SJSA1 (cell line): ENCODE measurements around the gene ANGPT4. TPM values are rescaled to one million over a fixed set of nuclear protein-coding genes. Genes with fewer than 3 reads are reported as not detected.

Source experiments
- DNase-seq, 2 experiments: peaks; one replicate each; pipeline ENCODE4 v3.0.0-alpha.2; 2015 to 2020; ENCODE audit warnings: low spot score in 2 of 2, low read depth in 1 of 2
- H3K27ac ChIP-seq: fragments of 250-450 bp; sonication (Bioruptor Pico); 2 replicates; pipeline ENCODE4 v1.5.1; 2020; ENCODE audit warnings: mild to moderate bottlenecking, moderate library complexity
- H3K27me3 ChIP-seq: fragments of 250-450 bp; sonication (Bioruptor Pico); replicated peaks from 2 replicates; pipeline ENCODE4 v1.5.1; 2020; ENCODE audit warnings: mild to moderate bottlenecking, moderate library complexity
- H3K36me3 ChIP-seq: fragments of 250-450 bp; sonication (Bioruptor Pico); 2 replicates; pipeline ENCODE4 v1.5.1; 2020; ENCODE audit warnings: mild to moderate bottlenecking
- H3K4me1 ChIP-seq: fragments of 250-450 bp; sonication (Bioruptor Pico); replicated peaks from 2 replicates; pipeline ENCODE4 v1.6.1; 2021; ENCODE audit warnings: mild to moderate bottlenecking
- H3K4me3 ChIP-seq: fragments of 250-450 bp; sonication (Bioruptor Pico); 2 replicates; pipeline ENCODE4 v1.5.1; 2020; ENCODE audit warnings: mild to moderate bottlenecking
- H3K9me3 ChIP-seq: fragments of 250-450 bp; sonication (Bioruptor Pico); replicated peaks from 2 replicates; pipeline ENCODE4 v1.5.1; 2020; ENCODE audit warnings: mild to moderate bottlenecking
- total RNA-seq: library from RNA; depleted of rRNA; stranded (reverse); fragments of >200 nt; shearing (Covaris generic); gene quantifications from 2 replicates; pipeline ENCODE4 v1.2.3, GENCODE V29; 2014

The ANGPT4 gene
- total RNA-seq, 1 experiment from 2014 or later, result not detected

GRCh38 chr20:924639-925038 is 8.5 kb upstream of the ANGPT4 start:
- Histone ChIP-seq H3K4me3 (no peak overlapping the region), H3K9me3 (no peaks in the 10 kb centered on the region), H3K27me3 (no peaks in the 10 kb centered on the region; the same call in 1 of the 2 replicates), H3K4me1 (no peaks in the 10 kb centered on the region), H3K36me3 (no peaks in the 10 kb centered on the region), H3K27ac (no peak overlapping the region)
- no peak for DNase-seq

DNA sequence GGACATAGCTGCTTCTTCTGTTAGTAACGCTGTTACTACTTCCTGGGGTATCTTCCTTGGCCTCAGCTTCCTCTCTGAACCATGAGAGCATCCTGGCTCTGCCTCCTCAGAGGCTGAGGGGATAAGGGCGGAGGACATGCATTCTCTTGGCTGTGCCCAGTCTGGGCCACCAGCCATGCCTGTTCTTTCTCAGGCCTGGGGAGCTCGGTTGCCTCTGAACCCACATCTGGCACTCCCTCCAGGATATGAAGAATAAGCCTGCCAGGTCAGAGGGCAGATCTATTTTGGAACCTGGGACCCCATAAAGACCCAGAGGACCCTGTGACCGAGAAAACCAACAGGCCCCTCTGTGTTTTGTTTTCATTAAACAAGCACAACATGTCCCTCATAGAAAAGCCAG is 6.6 kb upstream of the ANGPT4 start:
- Histone ChIP-seq H3K4me1 (no peaks in the 10 kb centered on the region), H3K27me3 (no peaks in the 10 kb centered on the region; the same call in 1 of the 2 replicates), H3K4me3 (no peak overlapping the region), H3K36me3 (no peaks in the 10 kb centered on the region), H3K27ac (no peak overlapping the region), H3K9me3 (no peaks in the 10 kb centered on the region)
- DNase-seq, result no peak

DNA sequence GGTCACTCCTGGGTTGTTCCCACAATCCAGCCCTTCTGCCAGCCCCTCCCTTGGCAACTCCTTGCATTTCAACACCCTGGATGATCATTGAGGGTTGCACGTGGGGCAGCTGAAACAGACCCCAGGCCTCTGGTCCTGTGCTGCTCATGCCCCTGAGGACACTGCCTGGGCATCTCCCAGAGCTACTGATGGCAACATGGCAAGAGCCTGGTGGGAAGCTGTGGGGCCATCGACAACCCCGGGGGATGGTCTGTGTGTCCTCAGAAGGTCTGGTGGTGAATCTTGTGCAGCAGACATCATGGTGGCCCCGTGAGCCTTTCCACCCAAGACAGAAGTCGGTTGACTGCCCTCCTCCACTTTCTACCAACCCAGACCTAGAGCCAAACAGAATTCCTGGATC is 4.9 kb upstream of the ANGPT4 start:
- no peaks in the 10 kb centered on the region for H3K9me3 ChIP-seq
- H3K4me1 ChIP-seq, result no peaks in the 10 kb centered on the region
- DNase-seq, result no peak
- H3K36me3 ChIP-seq, result no peaks in the 10 kb centered on the region
- no peak overlapping the region for H3K27ac ChIP-seq
- no peak overlapping the region for H3K4me3 ChIP-seq
- no peaks in the 10 kb centered on the region; the same call in 1 of the 2 replicates for H3K27me3 ChIP-seq

- no peak overlapping the region for H3K4me3 ChIP-seq
- no peak overlapping the region for H3K27ac ChIP-seq
- no peak for DNase-seq
- H3K27me3 ChIP-seq, result no peaks in the 10 kb centered on the region; the same call in 1 of the 2 replicates
- no peaks in the 10 kb centered on the region for H3K9me3 ChIP-seq
- H3K36me3 ChIP-seq, result no peaks in the 10 kb centered on the region
- H3K4me1 ChIP-seq, result no peaks in the 10 kb centered on the region
Observed at GRCh38 chr20:920311-920710, 4.2 kb upstream of the ANGPT4 start.

DNA sequence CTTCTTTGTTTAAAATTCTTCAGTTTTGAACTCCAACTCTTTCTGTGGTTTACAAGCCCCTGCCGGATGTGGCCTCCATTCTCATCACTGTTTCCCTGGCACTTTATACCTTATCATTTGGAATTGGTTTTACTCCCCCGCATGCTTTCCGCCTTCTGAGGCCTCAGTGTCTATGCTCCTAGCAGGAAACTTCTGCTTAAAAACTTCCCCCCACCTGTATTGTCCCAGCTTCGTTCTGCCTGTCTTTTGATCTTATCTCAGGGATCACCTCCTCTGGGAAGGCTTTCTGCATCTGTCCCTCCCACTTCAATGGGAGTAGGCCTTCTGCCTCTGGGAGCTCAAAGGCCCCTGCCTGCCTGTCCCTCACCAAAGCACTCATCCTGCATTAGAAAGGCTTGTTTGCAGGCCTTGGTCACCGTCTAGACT is 3.4 kb upstream of the ANGPT4 start:
- Histone ChIP-seq H3K27ac (no peak overlapping the region), H3K4me3 (no peak overlapping the region), H3K4me1 (no peaks in the 10 kb centered on the region), H3K27me3 (peaks cover 5% of the 10 kb centered on the region), H3K9me3 (no peaks in the 10 kb centered on the region), H3K36me3 (no peaks in the 10 kb centered on the region)
- no peak for DNase-seq

GRCh38 chr20:917416-917815 is 1.3 kb upstream of the ANGPT4 start:
- DNase-seq, result no peak
- Histone ChIP-seq H3K27me3 (peaks cover 8% of the 10 kb centered on the region), H3K4me1 (no peaks in the 10 kb centered on the region), H3K27ac (no peak overlapping the region), H3K4me3 (no peak overlapping the region), H3K36me3 (no peaks in the 10 kb centered on the region), H3K9me3 (no peaks in the 10 kb centered on the region)

DNA sequence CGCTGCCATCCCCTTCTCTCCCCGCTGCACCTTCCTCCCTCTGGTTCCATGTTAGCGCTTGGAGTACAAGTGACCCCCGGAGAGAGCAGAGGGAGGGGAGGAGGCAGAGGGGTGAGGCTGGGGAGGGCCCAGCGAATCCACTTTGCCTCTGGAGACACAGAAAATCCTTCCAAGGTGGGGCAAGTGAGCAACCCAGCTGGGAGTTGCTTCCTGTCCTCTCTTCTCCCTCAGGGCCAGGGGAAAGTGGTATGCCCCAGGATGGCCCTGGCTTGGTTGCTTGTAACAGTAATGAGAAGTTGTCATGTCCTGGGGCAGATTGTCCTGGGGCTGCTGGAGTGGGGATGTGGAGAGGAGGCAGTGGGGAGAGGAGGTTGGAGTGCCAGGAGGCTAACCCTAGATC is 691 bp upstream of the ANGPT4 start:
- Histone ChIP-seq H3K9me3 (no peaks in the 10 kb centered on the region), H3K36me3 (no peaks in the 10 kb centered on the region), H3K4me1 (no peaks in the 10 kb centered on the region), H3K27me3 (peaks cover 8% of the 10 kb centered on the region), H3K4me3 (no peak overlapping the region), H3K27ac (no peak overlapping the region)
- no peak for DNase-seq

GRCh38 chr20:914727-915498 is 1.2 kb downstream of the ANGPT4 start:
- H3K27ac ChIP-seq, result no peak overlapping the region
- H3K4me3 ChIP-seq, result no peak overlapping the region
- peaks cover 14% of the 10 kb centered on the region for H3K27me3 ChIP-seq
- H3K4me1 ChIP-seq, result no peaks in the 10 kb centered on the region
- DNase-seq, result no peak
- H3K36me3 ChIP-seq, result no peaks in the 10 kb centered on the region
- no peaks in the 10 kb centered on the region for H3K9me3 ChIP-seq

DNA sequence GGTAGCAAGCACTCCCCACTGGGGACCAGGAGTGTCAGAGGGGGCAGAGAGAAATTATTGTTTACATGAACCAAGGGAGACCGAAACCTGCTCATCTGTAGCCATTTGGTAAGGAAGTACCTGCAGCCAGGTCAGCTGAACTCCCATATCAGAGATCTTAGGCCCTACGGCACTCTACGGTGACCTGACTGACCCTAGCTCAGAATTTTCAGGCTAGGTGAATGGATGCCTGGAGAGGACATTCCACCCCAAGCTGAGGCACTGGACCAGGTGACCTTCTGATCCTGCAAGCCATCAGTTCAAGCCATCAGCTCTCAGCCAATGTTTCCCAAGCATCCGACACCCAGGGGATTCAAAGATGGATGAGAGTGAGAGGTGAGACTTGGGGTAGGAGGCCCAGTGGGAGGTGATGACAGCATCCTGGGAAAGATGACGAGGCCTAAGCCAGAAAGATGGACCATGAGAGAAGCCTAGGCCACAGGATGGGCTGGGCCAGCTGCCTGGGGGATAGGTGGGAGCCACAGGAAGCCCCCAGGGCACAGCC is 2.8 kb downstream of the ANGPT4 start:
- Histone ChIP-seq H3K4me3 (no peak overlapping the region), H3K27ac (no peak overlapping the region), H3K9me3 (no peaks in the 10 kb centered on the region; the same call in 1 of the 2 replicates), H3K4me1 (no peaks in the 10 kb centered on the region), H3K27me3 (peaks cover 14% of the 10 kb centered on the region), H3K36me3 (no peaks in the 10 kb centered on the region)
- no peak for DNase-seq

DNA sequence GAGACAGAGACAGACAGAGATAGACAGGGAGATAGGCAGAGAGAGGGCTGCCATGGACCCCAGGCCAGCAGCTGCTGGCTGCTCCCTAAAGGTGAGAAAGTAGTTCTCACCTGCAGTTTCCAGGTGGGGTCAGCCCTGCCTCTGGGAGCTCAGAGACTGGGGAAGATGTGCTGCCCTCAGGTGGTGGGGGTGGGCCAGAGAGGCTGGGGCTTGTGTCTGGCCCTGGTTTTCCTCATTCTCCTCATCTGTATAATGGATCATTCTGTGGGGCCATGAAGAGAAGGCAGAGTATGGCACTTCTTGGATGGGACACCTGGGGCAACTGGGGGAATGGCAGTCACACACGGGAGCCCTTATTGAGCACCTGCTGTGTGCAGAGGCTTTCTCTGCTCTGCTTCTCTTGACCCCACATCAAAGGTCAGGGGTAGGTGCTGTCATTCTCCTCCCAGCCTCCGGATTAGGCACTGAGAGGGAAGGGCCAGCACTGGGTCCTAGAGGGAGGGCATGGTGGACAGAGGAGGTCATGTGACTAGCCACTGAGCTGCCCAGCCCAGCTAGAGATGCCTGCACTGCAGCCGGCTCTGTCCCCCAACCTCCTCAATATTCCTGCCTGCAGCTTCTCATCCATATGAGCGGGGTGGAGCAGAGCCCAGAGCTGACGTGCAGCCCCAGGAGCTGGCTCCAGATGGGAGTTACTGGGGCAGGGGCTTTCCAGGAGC is 4.1 kb downstream of the ANGPT4 start:
- H3K9me3 ChIP-seq, result no peaks in the 10 kb centered on the region; the same call in 1 of the 2 replicates
- H3K27me3 ChIP-seq, result peaks cover 14% of the 10 kb centered on the region
- H3K27ac ChIP-seq, result no peak overlapping the region
- H3K36me3 ChIP-seq, result no peaks in the 10 kb centered on the region
- no peak overlapping the region for H3K4me3 ChIP-seq
- no peaks in the 10 kb centered on the region for H3K4me1 ChIP-seq
- DNase-seq, result no peak

DNA sequence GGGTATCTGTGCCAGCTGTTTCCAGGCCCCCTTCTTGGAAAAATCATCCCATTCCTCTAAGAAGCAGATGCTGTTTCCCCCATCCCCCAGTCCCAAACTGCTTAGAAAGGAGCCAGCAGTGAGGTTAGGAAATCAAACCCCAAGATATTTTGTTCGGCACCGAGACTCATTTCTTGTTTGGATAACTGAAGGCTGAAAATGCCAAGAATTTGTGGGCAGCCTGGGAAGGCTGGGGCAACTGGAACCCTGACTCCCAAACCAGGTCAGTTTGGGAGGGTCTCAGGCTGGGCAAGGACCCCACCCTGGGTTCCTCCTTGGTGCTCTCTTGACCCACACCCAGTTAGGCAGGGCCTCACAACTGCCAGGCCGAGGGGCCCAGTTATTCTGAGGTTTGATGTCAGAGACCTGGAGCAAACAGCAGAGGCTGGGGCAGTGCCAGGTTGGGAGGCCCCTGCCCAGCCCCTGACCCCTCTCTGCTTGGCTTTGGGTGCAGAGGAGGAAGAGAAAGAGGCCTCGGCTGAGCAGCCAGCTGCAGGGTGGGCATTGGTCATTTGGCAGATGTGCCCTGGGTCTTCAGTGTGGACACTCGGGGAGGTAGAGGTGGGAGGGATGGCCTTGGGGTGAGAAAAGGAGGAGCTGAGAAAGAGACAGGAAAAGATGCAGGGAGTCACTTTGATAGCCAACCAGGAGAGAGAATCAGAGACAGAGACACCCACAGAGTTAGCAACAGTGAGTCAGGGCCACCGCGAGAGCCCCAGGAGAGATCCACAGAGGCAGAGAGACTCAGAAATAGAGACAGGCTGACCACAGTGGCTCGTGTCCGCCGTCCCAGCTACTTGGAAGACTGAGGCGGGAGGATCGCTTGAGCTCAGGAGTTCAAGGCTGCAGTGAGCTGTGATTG is 5.0 kb downstream of the ANGPT4 start:
- Histone ChIP-seq H3K27ac (no peak overlapping the region), H3K4me1 (no peaks in the 10 kb centered on the region), H3K36me3 (no peaks in the 10 kb centered on the region), H3K4me3 (no peak overlapping the region), H3K27me3 (peaks cover 14% of the 10 kb centered on the region), H3K9me3 (no peaks in the 10 kb centered on the region; the same call in 1 of the 2 replicates)
- no peak for DNase-seq

GRCh38 chr20:910132-910869 is 5.8 kb downstream of the ANGPT4 start:
- no peaks in the 10 kb centered on the region for H3K4me1 ChIP-seq
- no peak overlapping the region for H3K4me3 ChIP-seq
- no peak for DNase-seq
- no peaks in the 10 kb centered on the region; the same call in 1 of the 2 replicates for H3K9me3 ChIP-seq
- peaks cover 14% of the 10 kb centered on the region for H3K27me3 ChIP-seq
- H3K27ac ChIP-seq, result no peak overlapping the region
- H3K36me3 ChIP-seq, result no peaks in the 10 kb centered on the region

DNA sequence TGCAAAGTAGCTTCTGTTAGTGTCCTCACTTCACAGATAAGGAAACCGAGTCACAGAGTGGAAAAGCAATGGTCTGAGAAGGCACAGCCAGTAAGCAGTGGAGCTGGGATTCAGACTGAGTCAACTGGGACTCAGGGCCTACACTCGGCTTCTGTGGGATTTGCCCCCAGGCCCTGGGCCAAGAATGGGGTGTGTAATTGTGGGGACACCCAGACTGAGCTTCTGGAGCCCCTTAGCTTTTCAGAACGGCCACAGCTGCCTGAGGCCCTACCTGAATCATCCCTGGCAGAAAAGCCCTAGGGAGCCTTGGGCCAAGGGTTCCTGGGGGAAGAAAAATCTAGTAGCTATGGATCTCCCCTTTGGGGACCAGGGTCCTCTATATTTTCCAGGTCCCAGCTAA is 6.5 kb downstream of the ANGPT4 start:
- peaks cover 11% of the 10 kb centered on the region for H3K27me3 ChIP-seq
- DNase-seq, result no peak
- H3K36me3 ChIP-seq, result no peaks in the 10 kb centered on the region
- H3K27ac ChIP-seq, result no peak overlapping the region
- no peaks in the 10 kb centered on the region; the same call in 1 of the 2 replicates for H3K9me3 ChIP-seq
- no peak overlapping the region for H3K4me3 ChIP-seq
- no peaks in the 10 kb centered on the region for H3K4me1 ChIP-seq
